KBM-7 (cell line): ENCODE measurements around the gene SPRED1.

Source experiments
- DNase-seq: peaks from one replicate; pipeline ENCODE4 v3.0.0-alpha.2; 2015
- in situ Hi-C: fragments of 300-500 bp; cut with MboI; formaldehyde crosslinking; loops from 2 replicates; pipeline ENCODE4 v1.14.3; 2020; ENCODE audit warnings: low sequenced_read_pairs, low pct_unique_long_range_greater_than_20kb, mixed read lengths

SPRED1 gene

DNA sequence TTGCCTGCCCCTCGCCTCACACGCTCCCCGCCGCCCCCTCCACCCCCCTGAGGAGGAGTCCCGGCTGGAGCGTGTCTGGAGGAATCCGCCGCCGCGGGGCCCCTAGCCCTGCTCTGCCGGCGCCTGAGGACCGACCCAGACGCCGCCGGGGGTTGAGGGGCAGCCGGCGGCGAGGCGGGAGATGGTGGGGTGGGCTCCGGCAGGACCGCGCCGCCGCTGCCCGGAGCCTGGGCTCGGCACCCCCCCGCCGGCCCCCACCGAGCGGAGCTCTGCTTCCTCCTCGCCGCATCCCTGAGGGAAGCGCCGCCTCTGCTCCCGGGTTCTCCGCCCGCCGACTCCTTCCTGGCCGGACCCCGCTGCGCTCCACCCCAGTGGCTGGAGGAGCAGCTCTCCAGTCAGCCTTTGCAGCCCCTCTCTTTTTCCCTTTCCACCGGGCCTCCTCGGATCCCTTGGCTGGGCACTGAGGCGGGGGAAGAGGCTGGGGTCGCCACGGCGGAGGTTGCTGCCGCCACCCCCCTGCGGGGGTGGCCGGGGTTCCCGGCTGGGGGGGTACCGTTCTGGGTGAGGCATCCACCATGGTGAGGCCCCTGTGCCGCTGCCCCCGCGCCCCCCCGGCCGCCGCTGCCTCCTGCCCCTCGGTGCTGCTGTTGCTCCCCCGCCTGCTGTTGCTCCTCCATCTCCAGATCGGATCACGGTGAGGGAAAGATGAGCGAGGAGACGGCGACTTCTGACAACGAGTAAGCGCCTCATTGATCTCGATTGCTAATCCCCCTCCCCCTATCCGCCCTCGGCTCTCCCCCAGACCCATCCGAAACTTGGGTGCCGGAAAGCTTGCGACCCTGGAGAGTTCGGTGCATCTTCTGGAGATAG is at the start of gene SPRED1:
SPRED1 (plus strand) TSS at position 356 of the 870 bp plus-strand sequence; CDS start at position 706, 350 bp downstream.
- in situ Hi-C loops: no loop called here
- peak; percentile 60 for DNase-seq

DNA sequence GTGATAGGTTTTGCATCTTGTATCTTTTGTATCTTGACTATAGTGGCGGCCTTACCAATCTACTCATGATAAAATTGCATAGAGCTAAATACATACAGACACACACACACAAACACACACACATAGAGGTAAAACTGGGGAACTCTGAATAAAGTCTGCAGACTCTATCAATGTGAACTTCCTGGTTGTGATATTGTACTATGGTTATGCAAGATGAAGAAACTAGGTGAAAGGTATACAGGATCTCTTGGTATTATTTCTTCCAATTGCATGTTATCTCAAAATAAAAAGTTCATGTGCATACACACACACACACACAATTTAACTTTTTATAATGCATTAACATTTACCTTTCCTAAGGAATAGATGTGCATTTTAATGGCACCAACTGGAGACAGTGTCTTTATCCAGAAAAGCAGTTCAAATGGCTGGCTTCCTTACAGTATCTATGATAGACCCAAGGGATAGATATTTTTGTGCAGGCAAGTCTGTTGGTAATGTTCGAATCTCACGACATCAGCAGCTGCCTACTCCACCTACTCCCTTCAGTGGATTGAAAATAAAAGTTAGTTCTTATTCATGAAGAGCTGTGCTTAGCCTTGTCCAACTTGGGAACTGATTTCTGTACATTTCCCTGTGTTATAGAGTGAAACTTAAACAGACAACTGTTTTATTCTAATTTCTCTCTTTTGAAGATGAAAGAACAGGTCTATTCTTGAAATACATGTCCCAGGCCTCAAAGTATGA is 46.9 kb upstream of the SPRED1 start:
- in situ Hi-C loops: no loop called here
- no peak for DNase-seq

DNA sequence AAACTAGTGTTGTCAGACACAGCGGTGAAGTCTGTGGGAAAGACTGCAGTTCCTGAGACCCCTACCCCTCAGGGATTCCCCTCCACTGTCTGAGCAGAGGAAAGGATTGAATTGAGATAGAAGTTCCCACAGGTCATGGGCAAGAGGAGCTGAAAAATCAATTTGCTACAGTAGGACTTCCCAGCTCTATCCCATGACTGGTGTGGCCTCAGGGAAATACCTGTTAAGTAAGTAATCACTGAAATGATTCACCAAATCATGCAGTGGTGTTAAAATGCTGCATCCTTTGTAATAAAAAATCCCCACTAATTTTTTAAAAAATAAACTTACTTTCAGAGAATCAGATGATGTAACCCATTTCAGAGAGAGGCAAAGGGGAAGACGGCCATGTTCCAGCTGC is 45.0 kb upstream of the SPRED1 start:
- in situ Hi-C loops: no loop called here
- no peak for DNase-seq

DNA sequence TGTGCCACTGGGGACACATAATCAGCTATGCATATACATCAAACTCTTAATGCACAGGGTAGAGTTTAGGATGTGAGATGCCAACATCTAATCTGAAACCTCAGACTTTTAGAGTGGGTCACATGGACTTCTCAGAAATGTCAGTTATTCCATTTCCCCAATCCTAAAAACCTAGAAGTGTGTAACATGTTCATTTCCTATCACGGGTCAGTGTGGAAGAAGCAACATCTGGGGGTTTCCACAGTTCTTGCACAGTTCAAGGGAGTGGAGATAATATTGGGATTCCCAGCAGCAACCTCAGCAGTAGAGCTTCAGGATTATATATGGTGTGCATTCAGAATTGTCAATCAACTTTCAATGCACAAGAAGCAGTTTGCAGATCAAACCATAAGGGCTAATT is 44.4 kb upstream of the SPRED1 start:
- in situ Hi-C loops: no loop called here

DNA sequence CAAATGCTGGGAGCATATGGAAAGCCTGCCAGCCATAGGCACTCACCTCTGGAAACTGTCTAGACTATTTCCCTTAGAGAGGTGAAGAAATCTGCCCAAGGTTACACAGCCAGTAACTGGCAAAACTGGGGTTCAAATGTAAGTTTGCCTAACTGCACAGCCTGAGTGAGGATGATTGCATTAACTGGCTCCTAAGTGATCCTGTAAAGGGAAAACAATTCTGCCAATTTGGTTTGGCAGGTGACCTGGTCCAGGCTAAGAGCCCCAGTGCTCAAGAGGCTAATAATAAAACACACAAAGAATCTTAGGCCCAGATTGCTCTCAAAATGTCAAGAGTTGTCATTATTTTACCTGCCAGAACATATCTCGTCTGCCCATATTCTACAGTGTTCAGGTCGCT is 43.9 kb upstream of the SPRED1 start:
- in situ Hi-C loops: no loop called here
- no peak for DNase-seq

More for the DNA sequence above, 44.4 kb upstream of the SPRED1 start:
- no peak for DNase-seq

DNA sequence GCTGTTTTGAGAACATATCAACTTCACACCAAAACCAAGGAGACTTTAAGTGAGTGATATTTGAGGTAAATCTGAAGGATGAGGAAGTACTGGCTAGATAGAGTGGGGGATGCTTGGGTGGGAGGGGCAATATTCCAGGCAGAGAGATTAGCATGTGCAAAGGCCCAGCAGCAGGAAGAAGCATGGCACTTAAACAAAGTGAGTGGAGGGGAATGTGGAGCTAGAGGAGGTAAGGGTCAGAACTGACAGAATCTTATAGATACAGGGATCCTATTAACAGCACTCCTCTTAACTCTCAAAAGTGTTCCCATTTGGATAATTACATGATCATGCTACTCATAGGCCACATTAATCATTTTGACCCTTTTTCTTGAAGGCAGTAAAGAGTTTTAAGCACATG is 41.4 kb upstream of the SPRED1 start:
- no peak for DNase-seq
- in situ Hi-C loops: no loop called here

DNA sequence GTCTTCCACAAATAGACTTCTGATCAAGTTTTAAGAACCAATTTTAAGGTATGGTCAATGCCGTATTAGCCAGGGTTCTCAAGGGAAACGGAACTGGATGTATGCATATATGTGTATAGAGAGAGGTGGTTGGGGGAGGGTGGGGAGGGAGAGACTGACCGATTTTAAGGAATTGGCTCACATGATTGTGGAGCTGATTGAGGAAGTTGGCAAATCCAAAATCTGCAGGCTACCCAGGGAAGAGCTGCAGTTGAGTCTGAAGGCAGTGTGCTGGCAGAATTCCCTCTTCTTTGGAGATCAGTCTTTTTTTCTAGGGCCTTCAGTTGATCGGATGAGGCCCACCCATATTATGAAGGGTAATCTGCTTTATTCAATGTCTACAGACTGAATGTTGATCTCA is 40.8 kb upstream of the SPRED1 start:
- in situ Hi-C loops: no loop called here
- DNase-seq: no peak

DNA sequence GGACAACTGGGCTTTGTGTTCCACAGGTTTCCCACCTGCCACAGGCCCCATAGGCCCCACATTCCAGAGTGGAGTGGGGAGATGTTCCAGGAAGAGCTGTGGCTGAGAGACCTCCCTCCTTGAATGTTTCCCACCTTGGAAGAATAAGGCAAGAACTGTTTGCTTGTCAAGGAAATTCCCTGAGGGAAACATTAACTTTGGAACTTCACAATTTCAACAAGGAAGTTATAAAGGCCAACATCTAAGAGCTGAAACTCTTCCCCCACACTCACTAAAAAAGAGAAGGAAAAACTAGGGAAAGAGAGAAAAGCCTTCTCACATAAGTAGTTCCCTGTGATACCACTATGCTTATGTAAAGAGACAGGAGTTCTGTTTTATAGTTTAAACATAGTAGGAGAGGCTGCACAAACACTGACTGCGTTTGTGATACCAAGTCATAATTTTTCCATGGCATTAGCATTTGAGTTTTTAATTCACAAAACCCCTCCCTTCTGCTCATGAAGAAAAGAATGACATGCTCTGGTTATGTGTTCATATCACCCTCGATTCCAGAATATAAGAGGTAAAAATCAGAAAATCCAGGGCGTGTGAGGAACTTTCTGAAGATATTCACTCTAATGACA is 39.8 kb upstream of the SPRED1 start:
- in situ Hi-C loops: no loop called here
- DNase-seq: no peak

DNA sequence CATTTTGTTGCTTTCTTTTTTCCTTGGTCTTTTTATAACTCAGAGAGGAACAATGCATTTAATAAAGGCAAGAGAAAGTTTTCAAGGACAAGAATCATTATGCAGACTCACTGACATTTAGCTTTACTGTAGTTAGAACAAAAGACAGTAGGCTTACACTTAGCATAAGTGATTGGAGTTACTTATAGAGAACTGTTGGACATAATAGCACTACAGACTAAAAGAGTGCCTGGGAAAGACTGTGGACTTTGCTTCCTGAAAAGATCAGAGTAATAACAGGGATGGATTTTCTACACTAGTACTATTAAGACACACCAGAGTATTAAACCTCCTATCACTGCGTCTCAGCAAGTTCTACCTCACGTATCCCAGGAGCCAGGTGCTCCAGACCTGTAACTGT is 39.3 kb upstream of the SPRED1 start:
- DNase-seq: no peak
- in situ Hi-C loops: no loop called here

DNA sequence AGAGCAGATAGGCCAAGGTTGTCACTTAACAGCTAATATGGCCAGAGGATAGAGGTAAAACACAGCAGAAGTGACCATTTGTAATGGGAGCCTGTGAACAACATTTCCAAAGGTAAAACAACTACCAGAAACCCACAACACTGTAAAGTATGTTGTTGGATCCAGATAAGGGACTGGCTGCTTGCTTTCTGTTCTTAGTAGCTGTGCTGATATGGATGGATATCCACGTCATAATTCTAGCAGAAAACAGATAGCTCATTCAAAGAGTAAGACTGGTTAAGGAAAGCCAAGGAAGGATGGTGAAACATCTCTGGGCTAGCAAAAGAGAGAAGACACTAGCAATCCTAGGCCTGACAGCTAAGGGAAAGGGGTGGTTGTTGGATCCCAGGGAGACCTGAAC is 36.9 kb upstream of the SPRED1 start:
- in situ Hi-C loops: no loop called here

DNA sequence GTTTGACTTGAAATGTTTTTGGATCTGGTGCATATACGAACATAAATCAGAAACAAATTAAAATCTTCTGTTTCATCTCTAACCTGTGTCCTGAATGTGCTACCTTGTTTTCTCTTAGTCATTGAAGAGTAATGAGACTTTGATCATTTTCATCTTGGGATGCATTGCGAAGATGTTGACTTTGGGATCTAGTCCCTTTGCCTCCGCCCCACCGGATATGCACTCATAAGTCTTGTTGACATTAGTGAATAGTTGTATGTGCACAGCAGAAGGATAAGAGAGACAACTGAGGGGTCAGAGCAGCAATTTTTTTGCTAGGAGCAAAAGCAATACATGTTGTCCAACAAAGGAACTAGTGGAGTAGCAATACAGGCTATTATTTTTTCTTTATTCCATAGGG is 35.9 kb upstream of the SPRED1 start:
- no peak for DNase-seq
- in situ Hi-C loops: no loop called here

More for the DNA sequence above, 36.9 kb upstream of the SPRED1 start:
- no peak for DNase-seq

DNA sequence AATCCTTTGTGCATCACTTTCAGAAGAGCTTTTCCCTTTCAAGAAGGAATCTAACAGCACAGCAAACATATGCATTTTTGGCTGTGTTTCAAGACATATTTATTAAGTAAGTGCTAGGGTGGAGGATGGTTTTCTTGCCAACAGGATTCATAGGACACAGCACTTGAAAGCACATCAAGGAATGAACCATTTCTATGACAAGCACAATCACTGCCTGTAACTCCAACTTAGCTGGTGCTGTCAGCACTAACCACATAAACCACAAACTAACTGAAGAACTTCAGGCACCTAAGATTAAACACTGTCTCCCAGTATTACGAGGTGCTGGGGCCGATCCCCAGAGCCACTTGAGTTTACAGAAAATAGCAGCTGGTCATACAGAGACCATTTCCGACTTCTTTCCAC is 35.4 kb upstream of the SPRED1 start:
- in situ Hi-C loops: no loop called here
- no peak for DNase-seq

DNA sequence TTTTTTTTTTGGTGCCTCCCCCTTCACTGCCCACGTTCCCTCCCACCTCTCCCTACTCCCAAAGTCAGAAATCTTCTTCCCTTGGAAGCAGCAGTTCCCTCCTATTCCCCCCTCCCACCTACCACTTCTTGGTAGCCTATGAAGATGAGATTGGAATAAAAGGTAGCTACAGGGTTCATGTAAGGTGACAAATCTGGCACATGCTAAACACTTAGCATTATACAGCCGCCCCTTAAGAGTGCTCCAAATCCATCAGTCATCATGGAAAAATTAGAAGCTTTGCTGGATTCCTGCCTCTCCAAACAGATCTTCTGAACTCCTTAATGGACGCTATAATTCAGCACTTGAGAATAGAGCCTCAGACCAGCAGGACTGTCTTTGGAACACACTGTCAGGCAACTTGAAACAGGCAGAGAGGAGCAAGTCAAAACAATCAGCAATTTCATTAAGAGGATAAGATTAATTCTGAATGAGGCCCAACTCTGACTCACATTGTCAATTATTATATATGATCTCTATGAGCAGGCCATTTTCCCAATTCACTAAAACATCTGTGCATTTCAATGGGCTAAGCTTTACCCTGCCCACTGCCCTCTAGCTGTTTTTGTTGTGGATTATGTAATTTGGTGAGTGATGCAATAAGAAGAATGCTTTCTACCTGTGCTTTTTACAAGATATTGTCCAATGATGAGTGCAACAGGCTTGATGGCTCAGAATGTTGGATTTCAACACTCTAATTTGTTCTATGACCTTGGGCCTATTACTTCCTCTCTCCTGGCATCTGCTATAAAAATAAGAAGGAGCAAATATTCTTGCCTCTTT is 34.6 kb upstream of the SPRED1 start:
- no peak for DNase-seq
- in situ Hi-C loops: no loop called here

DNA sequence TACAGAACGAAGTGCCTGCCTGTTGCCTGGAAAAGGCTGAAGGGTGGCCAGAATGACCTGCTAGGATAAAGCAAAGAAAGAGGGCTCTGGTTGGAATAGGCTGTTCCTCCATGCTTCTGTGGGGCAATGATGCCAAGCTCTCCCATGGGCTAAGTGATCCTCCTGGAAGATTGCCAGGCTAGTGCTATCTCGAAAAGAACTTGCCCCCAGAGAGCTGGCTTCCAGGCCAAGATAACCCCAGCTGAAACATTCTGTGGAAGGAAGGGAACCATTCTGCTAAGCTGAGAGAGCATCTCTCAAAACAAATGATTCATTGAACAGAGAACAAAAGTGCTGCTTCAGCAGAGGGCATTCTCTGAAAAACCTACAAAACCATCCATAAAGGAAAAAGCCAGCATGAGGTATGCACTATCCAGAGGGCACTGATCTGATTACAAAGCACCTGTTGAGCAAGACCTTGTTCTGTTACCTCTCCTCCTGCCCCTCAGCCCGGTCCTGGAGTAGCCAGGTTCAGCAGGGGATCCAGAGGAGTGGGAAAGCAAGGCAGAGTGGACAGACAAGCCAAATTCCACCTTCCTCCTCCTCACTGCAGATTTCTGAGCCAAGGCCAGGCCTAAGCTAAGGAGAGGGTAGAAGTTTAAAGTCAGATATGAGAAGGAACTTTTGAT is 31.9 kb upstream of the SPRED1 start:
- DNase-seq: no peak
- in situ Hi-C loops: no loop called here

DNA sequence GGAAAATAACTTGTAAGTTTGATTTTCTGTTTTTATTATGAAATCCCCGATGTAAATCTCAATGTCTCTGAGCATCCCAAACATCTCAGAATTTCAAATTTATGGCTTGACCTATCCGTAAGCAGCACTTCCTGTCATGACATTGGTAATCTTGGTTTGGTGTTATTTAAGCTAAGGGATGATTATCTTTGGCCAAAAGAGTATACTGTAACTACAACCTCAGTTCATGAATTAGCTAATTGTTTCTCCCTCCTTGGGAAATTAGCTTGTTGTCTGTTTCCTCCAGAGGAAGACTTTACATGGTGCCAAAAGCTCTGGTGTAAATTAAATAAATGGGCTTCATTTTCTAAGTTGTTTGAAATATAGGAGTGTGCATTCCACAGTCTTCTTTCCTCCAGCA is 28.1 kb upstream of the SPRED1 start:
- DNase-seq: no peak

DNA sequence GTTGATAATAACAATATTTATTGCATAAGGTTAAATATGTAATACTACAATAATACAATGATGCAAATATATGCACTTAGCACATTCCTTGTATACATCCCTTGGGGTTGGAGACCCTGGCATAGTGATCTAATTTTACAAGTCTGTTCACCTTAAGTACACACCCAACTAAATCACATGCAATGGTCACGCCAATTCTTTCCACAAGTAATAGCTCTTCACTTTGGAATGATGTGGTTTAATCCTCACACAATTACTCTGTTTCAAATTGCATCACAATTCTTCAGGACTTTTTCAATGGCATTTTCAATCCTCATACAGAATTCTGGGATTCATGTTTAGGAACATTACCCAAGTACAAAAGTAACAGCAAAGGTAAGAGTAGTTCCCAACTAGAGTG is 27.3 kb upstream of the SPRED1 start:
- in situ Hi-C loops: no loop called here

More for the DNA sequence above, 28.1 kb upstream of the SPRED1 start:
- in situ Hi-C loops: no loop called here

DNA sequence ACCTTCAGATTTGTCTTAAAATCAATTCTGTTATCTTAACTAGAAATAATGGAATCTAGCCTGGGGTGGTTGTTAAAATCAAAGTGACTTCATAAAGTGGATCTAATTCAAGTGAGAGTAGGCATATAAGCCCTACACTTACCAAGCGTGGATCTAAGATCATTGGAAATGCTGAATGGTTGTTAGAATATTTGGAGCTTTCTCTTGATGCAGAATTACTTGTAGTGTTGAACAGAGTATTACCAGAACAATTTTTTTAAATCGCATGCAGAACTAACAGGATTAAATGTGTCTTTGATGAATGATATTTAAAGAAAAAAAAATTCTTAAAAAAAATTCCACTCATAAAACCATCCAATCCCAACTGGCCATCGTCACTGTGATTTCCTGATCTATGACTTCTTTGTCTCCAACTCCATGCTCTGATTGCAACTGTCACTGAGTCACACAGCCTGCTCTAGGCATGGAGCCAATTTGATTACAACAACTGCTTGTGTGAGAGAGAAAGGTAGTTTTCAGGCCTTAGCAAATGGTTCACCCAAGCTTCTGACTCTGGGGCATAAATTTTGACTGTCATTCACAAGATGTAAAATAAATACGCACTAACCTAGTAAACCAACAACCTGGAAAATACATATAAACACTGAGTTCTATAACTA is 25.9 kb upstream of the SPRED1 start:
- no peak for DNase-seq
- in situ Hi-C loops: no loop called here

More for the DNA sequence above, 27.3 kb upstream of the SPRED1 start:
- no peak for DNase-seq

DNA sequence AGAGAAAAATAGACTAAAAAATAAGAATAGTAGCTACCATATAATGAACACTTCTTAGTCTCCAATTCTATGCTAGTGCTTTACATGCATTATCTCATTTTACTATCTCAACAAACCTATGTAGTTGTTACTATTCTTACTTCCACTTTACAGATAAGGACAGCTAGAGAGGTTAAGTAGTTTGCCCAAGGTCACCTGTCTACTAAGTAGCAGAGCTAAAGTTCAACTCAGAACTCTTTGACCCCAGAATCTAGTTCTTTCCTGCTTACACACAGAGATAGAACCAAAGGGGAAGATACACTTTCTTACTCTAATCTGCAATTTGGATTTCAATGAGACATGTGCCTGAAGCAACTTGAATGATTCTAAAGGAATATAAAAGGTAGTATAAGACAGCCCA is 24.7 kb upstream of the SPRED1 start:
- in situ Hi-C loops: no loop called here

More for the DNA sequence above, 24.7 kb upstream of the SPRED1 start:
- DNase-seq: no peak
